Left lung (tissue), 10 donors: ENCODE measurements around the gene KRT32. TPM values are rescaled to one million over a fixed set of nuclear protein-coding genes. Genes with fewer than 3 reads are reported as not detected.

ENCODE experiments used
- ATAC-seq: fragments of 200-7000 bp; cut with Tn5 transposase; one replicate; pipeline ENCODE4 v1.9.1; 2020; ENCODE audit warnings: moderate library complexity
- DNase-seq, 4 donors: peaks; one replicate each; pipeline ENCODE4 v3.0.0-alpha.2; 2013 to 2020
- H3K27ac ChIP-seq, 2 donors: fragments of 200-600 bp; sonication (generic) in 1 of 2; one replicate each; pipeline versions ENCODE4 v1.5.0 to v1.8.0; 2020 to 2021
- H3K27me3 ChIP-seq, 2 donors: fragments of 200-600 bp; sonication (generic) in 1 of 2; one replicate each; pipeline versions ENCODE4 v1.5.0 to v1.8.0; 2020 to 2021
- H3K36me3 ChIP-seq, 2 donors: fragments of 200-600 bp; sonication (generic) in 1 of 2; one replicate each; pipeline versions ENCODE4 v1.5.0 to v1.8.0; 2020 to 2021
- H3K4me1 ChIP-seq, 2 donors: fragments of 200-600 bp; one replicate each; pipeline ENCODE4 v1.8.0; 2021
- H3K4me3 ChIP-seq, 2 donors: fragments of 200-600 bp; sonication (generic) in 1 of 2; one replicate each; pipeline versions ENCODE4 v1.5.0 to v1.8.0; 2020 to 2021; ENCODE audit warnings: mild to moderate bottlenecking in 1 of 2
- H3K9me3 ChIP-seq, 2 donors: fragments of 200-600 bp; sonication (generic) in 1 of 2; one replicate each; pipeline versions ENCODE4 v1.5.0 to v1.8.0; 2020 to 2021
- CTCF ChIP-seq, 2 donors: fragments of 200-600 bp; sonication (generic) in 1 of 2; IDR thresholded peaks; one replicate each; pipeline versions ENCODE4 v1.5.0 to v1.8.0; 2021; ENCODE audit warnings: antibody characterized with exemption in 2 of 2
- intact Hi-C, 2 donors: fragments of 100-400 bp; cut with DNase I; formaldehyde crosslinking; loops; one replicate each; pipeline versions ENCODE4 v1.11.2 to v1.14.2; 2022
- polyA plus RNA-seq, 6 donors: library from polyadenylated mRNA; unstranded; fragments of 120-200 nt; gene quantifications; one replicate each; pipeline ENCODE4 v1.2.1, GENCODE V29; 2013; ENCODE audit not compliant: insufficient read length in 6 of 6
- total RNA-seq, 2 donors: library from RNA; stranded (reverse); fragmentation: NEBNext Ultra II Directional; extraction: Animal tissue kit (Norgen Biotek cat#: 25700); gene quantifications; one replicate each; pipeline ENCODE4 v1.2.1, GENCODE V29; 2021
- donor health status: DM: no; HTN: yes; CAD: no.
- donor health status: DM: no; HTN: no; CAD: no.

The KRT32 gene
- total and polyA plus RNA-seq, 8 donors: not detected

DNA sequence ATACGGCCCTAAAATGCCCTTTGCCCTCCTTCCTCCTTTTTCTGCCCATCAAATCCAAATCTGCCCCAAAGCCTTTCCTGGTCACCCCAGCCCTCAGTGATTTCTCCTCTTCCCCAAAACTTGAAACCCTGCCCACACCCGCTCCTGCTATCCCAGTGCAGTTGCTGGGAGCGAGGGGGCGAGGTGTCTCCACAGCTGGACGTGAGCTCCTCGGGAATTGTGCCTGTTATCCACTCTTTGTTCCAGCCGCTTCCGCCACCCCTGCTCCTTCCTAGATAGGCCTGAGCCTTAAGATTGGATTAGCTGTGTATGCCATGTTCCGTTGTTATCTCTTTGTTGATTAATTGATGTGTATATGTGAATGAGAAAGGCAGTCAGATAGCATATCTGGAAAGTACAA lies 16.3 kb upstream of the KRT32 start:
- Histone ChIP-seq H3K9me3 (no peaks in the 10 kb centered on the region), H3K4me3 (no peak overlapping the region), H3K4me1 (no peaks in the 10 kb centered on the region), H3K36me3 (no peaks in the 10 kb centered on the region), H3K27ac (no peak overlapping the region), H3K27me3 (peaks cover 0 to 12% of the 10 kb centered on the region in 2 donors)
- DNase-seq (no peak), ATAC-seq (no peak)
- no peak for TF ChIP-seq CTCF (IDR thresholded peaks at IDR 0.05)
- intact Hi-C loops: no loop called here

- no peaks in the 10 kb centered on the region for H3K36me3 ChIP-seq
- intact Hi-C loops: no loop called here
- H3K4me3 ChIP-seq: no peak within 1 kb of the TSS
- TF ChIP-seq CTCF (IDR thresholded peaks at IDR 0.05): no peak
- no peak within 1 kb of the TSS for H3K27ac ChIP-seq
- no peaks in the 10 kb centered on the region for H3K9me3 ChIP-seq
- no peaks in the 10 kb centered on the region for H3K4me1 ChIP-seq
- DNase-seq (no peak), ATAC-seq (no peak)
- H3K27me3 ChIP-seq: peaks cover 0 to under 1% of the 10 kb centered on the region in 2 donors
Observed at GRCh38 chr17:41481036-41481435, 13.8 kb upstream of the KRT32 start, which contains the start of gene KRT35. Gene KRT35, minus strand, starts transcription at chr17:41481151. Its CDS starts 54 bp downstream, at chr17:41481097.

DNA sequence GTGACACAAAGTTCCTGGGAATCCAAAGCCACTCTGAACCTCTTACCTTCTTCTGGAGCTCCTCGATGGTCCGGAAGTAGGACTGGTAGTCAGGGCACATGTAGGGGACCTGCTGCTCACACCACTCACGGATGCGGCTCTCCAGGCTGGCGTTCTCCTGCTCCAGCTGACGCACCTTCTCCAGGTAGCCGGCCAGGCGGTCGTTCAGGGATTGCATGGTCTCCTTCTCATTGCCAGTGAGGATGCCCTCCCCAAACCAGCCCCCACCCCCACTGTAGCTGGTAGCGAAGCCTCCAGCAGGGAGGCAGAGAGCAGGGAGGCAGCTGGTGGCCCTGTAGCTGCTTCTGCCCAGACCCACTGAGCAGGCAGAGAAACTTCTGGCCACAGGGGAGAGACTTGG lies 13.4 kb upstream of the KRT32 start:
- intact Hi-C loops: no loop called here
- Histone ChIP-seq H3K4me1 (no peaks in the 10 kb centered on the region), H3K36me3 (no peaks in the 10 kb centered on the region), H3K27ac (no peak overlapping the region), H3K4me3 (no peak overlapping the region), H3K27me3 (no peaks in the 10 kb centered on the region), H3K9me3 (no peaks in the 10 kb centered on the region)
- DNase-seq (no peak), ATAC-seq (no peak)
- TF ChIP-seq CTCF (IDR thresholded peaks at IDR 0.05): no peak

- Histone ChIP-seq H3K4me3 (no peak overlapping the region), H3K36me3 (no peaks in the 10 kb centered on the region), H3K4me1 (no peaks in the 10 kb centered on the region), H3K27ac (no peak overlapping the region), H3K9me3 (no peaks in the 10 kb centered on the region), H3K27me3 (no peaks in the 10 kb centered on the region)
- ATAC-seq (no peak), DNase-seq (no peak)
- intact Hi-C loops: no loop called here
- no peak for TF ChIP-seq CTCF (IDR thresholded peaks at IDR 0.05)
Observed at GRCh38 chr17:41480136-41480535, 12.9 kb upstream of the KRT32 start.

DNA sequence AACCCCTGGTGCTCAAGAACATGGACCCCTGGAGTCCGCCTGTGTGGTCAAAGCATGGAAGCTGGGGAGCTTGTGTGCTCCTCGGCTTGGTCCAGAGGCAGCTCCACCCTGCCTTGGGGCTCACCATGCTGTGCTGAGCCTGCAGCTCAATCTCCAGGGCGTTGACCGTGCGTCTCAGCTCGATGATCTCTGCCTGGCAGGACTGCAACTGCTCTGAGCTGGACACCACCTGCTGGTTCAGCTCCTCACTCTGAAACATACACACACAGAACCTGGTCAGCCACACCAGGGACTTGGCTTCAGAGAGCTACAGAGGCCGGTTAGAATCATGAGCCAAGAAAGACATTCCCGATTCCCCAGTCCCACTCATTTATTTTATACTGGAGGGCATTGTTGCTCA lies 11.1 kb upstream of the KRT32 start:
- Histone ChIP-seq H3K27me3 (no peaks in the 10 kb centered on the region), H3K4me3 (no peak overlapping the region), H3K36me3 (no peaks in the 10 kb centered on the region), H3K9me3 (no peaks in the 10 kb centered on the region), H3K4me1 (no peaks in the 10 kb centered on the region), H3K27ac (no peak overlapping the region)
- ATAC-seq (no peak), DNase-seq (no peak)
- intact Hi-C loops: no loop called here
- TF ChIP-seq CTCF (IDR thresholded peaks at IDR 0.05): no peak
